HG03095 (cell line): Measurements from ENCODE around the gene CASR.

ENCODE experiments used
- ATAC-seq: cut with Tn5 transposase; IDR thresholded peaks from one replicate; pipeline ENCODE4 v1.9.1; 2021; ENCODE audit warnings: moderate library complexity; ENCODE audit not compliant: unreplicated experiment

CASR gene

GRCh38 chr3:122299872-122300460, 116.5 kb downstream of the CASR start:
- no peak for ATAC-seq

GRCh38 chr3:122301063-122301462, 117.6 kb downstream of the CASR start:
- ATAC-seq = peak; percentile 69

GRCh38 chr3:122305818-122306621, 122.6 kb downstream of the CASR start:
- no peak for ATAC-seq

GRCh38 chr3:122306622-122306953, 123.1 kb downstream of the CASR start:
- no peak for ATAC-seq

GRCh38 chr3:122307094-122307687, 123.7 kb downstream of the CASR start:
- no peak for ATAC-seq

GRCh38 chr3:122307976-122308375, 124.5 kb downstream of the CASR start:
- ATAC-seq = no peak

GRCh38 chr3:122310361-122310760, 126.9 kb downstream of the CASR start:
- no peak for ATAC-seq

- no peak for ATAC-seq
Measured at GRCh38 chr3:122312826-122313225, 129.4 kb downstream of the CASR start.

GRCh38 chr3:122313281-122313680, 129.8 kb downstream of the CASR start:
- ATAC-seq = no peak

GRCh38 chr3:122314228-122314876, 130.9 kb downstream of the CASR start:
- ATAC-seq = no peak

- ATAC-seq = no peak
Measured at GRCh38 chr3:122315619-122316018, 132.2 kb downstream of the CASR start.

GRCh38 chr3:122316368-122316767, 132.9 kb downstream of the CASR start:
- ATAC-seq = no peak

GRCh38 chr3:122318620-122319019, 135.2 kb downstream of the CASR start:
- ATAC-seq = no peak

- ATAC-seq = no peak
Measured at GRCh38 chr3:122322095-122323075, 138.9 kb downstream of the CASR start.

- ATAC-seq = no peak
Measured at GRCh38 chr3:122324871-122325323, 141.4 kb downstream of the CASR start, which contains the start of gene CSTA. CSTA (plus strand) TSS chr3:122325248; CDS start chr3:122325293, 45 bp downstream.

GRCh38 chr3:122325769-122326168, 142.3 kb downstream of the CASR start:
- no peak for ATAC-seq

- no peak for ATAC-seq
Measured at GRCh38 chr3:122331886-122332285, 148.4 kb downstream of the CASR start.

GRCh38 chr3:122332551-122332950, 149.1 kb downstream of the CASR start:
- no peak for ATAC-seq
